ENCODE results near the gene L1CAM. TPM values are rescaled to one million over a fixed set of nuclear protein-coding genes. Genes with fewer than 3 reads are reported as not detected.

Gene L1CAM
- total and polyA plus RNA-seq, 11 donors: 0.99 to 11.0 (median 2.4) TPM

DNA sequence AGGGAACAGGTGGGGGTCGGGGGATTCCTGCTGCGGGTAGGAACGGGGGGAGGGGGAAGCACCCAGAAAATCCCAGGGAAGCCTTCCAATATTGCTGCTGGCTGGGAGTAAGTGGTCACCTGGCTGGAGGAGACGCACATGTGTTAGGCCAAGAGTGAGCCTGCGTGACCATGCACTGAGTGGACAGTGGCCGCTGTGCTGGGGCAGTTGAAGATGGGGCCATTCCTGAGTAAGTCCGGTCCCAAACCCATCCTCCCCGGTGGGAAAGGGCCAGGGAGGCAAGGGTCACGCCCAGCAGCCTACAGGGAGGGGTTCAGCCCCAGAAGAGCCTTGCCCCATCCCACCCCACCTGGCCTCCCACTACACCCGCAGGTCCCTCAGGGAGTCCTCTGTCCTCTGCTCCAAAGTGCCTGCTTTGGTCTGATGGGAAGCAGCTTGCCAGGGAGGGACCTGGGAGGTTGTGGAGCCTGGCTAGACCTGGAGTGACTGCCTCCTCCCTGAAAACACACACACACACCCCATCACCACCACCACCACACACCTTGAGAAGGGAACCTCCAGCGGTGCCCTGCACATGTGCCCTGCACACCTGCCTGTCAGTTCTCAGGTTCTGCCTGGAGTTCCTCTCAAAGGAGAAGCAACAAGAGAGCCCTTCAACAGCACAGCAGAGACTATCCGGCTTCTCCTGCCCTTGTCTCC lies 6.1 kb downstream of the L1CAM start:
- Histone ChIP-seq H3K4me3 (no peak overlapping the region), H3K27ac (no peak overlapping the region), H3K9me3 (no peaks in the 10 kb centered on the region), H3K36me3 (no peaks in the 10 kb centered on the region), H3K27me3 (peaks cover 0 to 87% (median 16%) of the 10 kb centered on the region in 9 donors), H3K4me1 (peaks cover 0 to 3% (median 0%) of the 10 kb centered on the region in 12 donors)
- intact Hi-C loops (cut with DNase I): no loop called here
- ATAC-seq (no peak), DNase-seq (peak in 1 of 5 donors; percentile 8)
- 46 to 64% (median 57%) methylated on average over 9 to 12 of the region's 12 CpGs for WGBS, 4 donors
- no peak for TF ChIP-seq POLR2A (IDR thresholded peaks at IDR 0.05)
- TF ChIP-seq, protein P1, sequence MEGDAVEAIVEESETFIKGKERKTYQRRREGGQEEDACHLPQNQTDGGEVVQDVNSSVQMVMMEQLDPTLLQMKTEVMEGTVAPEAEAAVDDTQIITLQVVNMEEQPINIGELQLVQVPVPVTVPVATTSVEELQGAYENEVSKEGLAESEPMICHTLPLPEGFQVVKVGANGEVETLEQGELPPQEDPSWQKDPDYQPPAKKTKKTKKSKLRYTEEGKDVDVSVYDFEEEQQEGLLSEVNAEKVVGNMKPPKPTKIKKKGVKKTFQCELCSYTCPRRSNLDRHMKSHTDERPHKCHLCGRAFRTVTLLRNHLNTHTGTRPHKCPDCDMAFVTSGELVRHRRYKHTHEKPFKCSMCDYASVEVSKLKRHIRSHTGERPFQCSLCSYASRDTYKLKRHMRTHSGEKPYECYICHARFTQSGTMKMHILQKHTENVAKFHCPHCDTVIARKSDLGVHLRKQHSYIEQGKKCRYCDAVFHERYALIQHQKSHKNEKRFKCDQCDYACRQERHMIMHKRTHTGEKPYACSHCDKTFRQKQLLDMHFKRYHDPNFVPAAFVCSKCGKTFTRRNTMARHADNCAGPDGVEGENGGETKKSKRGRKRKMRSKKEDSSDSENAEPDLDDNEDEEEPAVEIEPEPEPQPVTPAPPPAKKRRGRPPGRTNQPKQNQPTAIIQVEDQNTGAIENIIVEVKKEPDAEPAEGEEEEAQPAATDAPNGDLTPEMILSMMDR (IDR thresholded peaks at IDR 0.05): no peak

- Histone ChIP-seq H3K9me3 (no peaks in the 10 kb centered on the region), H3K4me1 (no peaks in the 10 kb centered on the region), H3K4me3 (no peak overlapping the region), H3K27ac (no peak overlapping the region), H3K36me3 (no peaks in the 10 kb centered on the region), H3K27me3 (peaks cover 0 to 83% (median 9%) of the 10 kb centered on the region in 9 donors)
- whole genome bisulfite sequencing, 4 donors: 3 to 21% (median 12%) methylated on average over 28 of the region's 28 CpGs
- intact Hi-C loops (cut with DNase I): no loop called here
- ATAC-seq (no peak), DNase-seq (peak in 1 of 5 donors; percentile 16)
- TF ChIP-seq POLR2A (IDR thresholded peaks at IDR 0.05): no peak
- TF ChIP-seq, protein P1 (IDR thresholded peaks at IDR 0.05): no peak
Measured at GRCh38 chrX:153878969-153879653, 6.9 kb downstream of the L1CAM start.

DNA sequence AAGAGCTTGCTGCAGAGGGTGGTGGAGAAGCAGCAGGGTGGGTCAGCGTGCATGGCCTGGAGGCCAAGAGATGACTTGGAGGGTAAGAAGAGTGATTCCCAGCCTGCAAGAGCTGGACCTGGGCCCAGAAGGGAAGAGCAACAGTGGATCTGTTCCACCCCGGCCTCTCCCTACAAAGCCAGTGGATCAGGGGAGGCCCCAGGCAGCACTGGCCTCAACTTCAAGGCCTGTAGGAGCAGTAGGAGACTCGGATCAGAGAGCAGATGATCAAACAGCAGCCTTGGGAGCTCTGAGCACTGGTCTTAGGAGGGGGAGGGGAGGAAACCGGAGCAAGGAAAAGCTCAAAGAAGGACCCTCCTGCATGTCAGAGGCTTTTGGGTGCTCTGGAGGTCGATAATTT lies 7.6 kb downstream of the L1CAM start:
- no peak for TF ChIP-seq POLR2A (IDR thresholded peaks at IDR 0.05)
- TF ChIP-seq, protein P1 (IDR thresholded peaks at IDR 0.05): no peak
- Histone ChIP-seq H3K4me1 (no peaks in the 10 kb centered on the region), H3K9me3 (no peaks in the 10 kb centered on the region), H3K4me3 (no peak overlapping the region), H3K36me3 (no peaks in the 10 kb centered on the region), H3K27me3 (peaks cover 0 to 78% (median 6%) of the 10 kb centered on the region in 9 donors), H3K27ac (no peak overlapping the region)
- DNase-seq (no peak), ATAC-seq (no peak)
- intact Hi-C loops (cut with DNase I): no loop called here
- 25 to 55% (median 38%) methylated on average over 5 of the region's 5 CpGs for WGBS, 4 donors

GRCh38 chrX:153877571-153878261 lies 8.3 kb downstream of the L1CAM start:
- Histone ChIP-seq H3K9me3 (no peaks in the 10 kb centered on the region), H3K4me1 (no peaks in the 10 kb centered on the region), H3K27ac (no peak overlapping the region), H3K4me3 (no peak overlapping the region), H3K36me3 (no peaks in the 10 kb centered on the region), H3K27me3 (peaks cover 0 to 77% (median 6%) of the 10 kb centered on the region in 9 donors)
- DNase-seq (no peak), ATAC-seq (no peak)
- WGBS, 4 donors: 70 to 82% (median 78%) methylated on average over 8 of the region's 8 CpGs
- intact Hi-C loops (cut with DNase I): no loop called here
- TF ChIP-seq POLR2A (IDR thresholded peaks at IDR 0.05): no peak
- TF ChIP-seq, protein P1 (IDR thresholded peaks at IDR 0.05): no peak
